GM08714 (cell line): ENCODE results near the gene GON7.
"Not testable (repeated sequence)": the region's sequence is repeated elsewhere in the genome, so short reads cannot be mapped to it uniquely, and the experiment has no call there.

Experiments
- H3K4me3 ChIP-seq: fragments of 200-500 bp; sonication (Bioruptor generic); 2 replicates; pipeline ENCODE4 v1.5.1; 2014; ENCODE audit warnings: mild to moderate bottlenecking, low read length, inconsistent platforms
- ZNF274 ChIP-seq: IDR thresholded peaks from 2 replicates; pipeline ENCODE4 v1.6.1; 2012; ENCODE audit warnings: mild to moderate bottlenecking, low read depth, low read length

GON7 gene

GRCh38 chr14:93206793-93207467, at the start of gene GON7, which contains the start of gene UBR7:
TSS of gene GON7 (minus strand) at chr14:93207065. CDS start at chr14:93207037, 28 bp downstream.
TSS of gene UBR7 (plus strand) at chr14:93207256. CDS start at chr14:93207292, 36 bp downstream.
- no peak for TF ChIP-seq ZNF274
- H3K4me3 ChIP-seq: peak within 1 kb of the TSS; percentile 82

GRCh38 chr14:93249128-93249831, 42.4 kb upstream of the GON7 start:
- TF ChIP-seq ZNF274: no peak

GRCh38 chr14:93246534-93246933, 39.7 kb upstream of the GON7 start:
- H3K4me3 ChIP-seq: no peak overlapping the region
- TF ChIP-seq ZNF274: no peak

More at GRCh38 chr14:93249128-93249831, 42.4 kb upstream of the GON7 start:
- no peak overlapping the region for H3K4me3 ChIP-seq

- H3K4me3 ChIP-seq: no peak overlapping the region
- TF ChIP-seq ZNF274: no peak
These were observed 39.0 kb upstream of the GON7 start for GRCh38 chr14:93245764-93246420.

GRCh38 chr14:93240678-93241000, 33.8 kb upstream of the GON7 start:
- no peak overlapping the region for H3K4me3 ChIP-seq
- TF ChIP-seq ZNF274: no peak

GRCh38 chr14:93239869-93240677, 33.2 kb upstream of the GON7 start:
- TF ChIP-seq ZNF274: no peak
- H3K4me3 ChIP-seq: no peak overlapping the region

GRCh38 chr14:93234798-93235197, 27.9 kb upstream of the GON7 start:
- no peak overlapping the region for H3K4me3 ChIP-seq
- no peak for TF ChIP-seq ZNF274

GRCh38 chr14:93233078-93233477, 26.2 kb upstream of the GON7 start:
- not testable (repeated sequence) for H3K4me3 ChIP-seq

- no peak overlapping the region; the same call in 1 of the 2 replicates for H3K4me3 ChIP-seq
- no peak for TF ChIP-seq ZNF274
These were observed 25.3 kb upstream of the GON7 start for GRCh38 chr14:93232159-93232558.

GRCh38 chr14:93231129-93231979, 24.5 kb upstream of the GON7 start:
- H3K4me3 ChIP-seq: peak overlapping the region; percentile 43; the same call in 1 of the 2 replicates
- no peak for TF ChIP-seq ZNF274

- TF ChIP-seq ZNF274: no peak
- H3K4me3 ChIP-seq: no peak overlapping the region
These were observed 23.7 kb upstream of the GON7 start for GRCh38 chr14:93230539-93230938.

GRCh38 chr14:93228550-93228949, 21.7 kb upstream of the GON7 start:
- no peak for TF ChIP-seq ZNF274
- no peak overlapping the region for H3K4me3 ChIP-seq

- H3K4me3 ChIP-seq: no peak overlapping the region
- TF ChIP-seq ZNF274: no peak
These were observed 16.7 kb upstream of the GON7 start for GRCh38 chr14:93223565-93223964.
